ENCODE data around the gene PRRT3. TPM values are rescaled to one million over a fixed set of nuclear protein-coding genes. Genes with fewer than 3 reads are reported as not detected.

PRRT3 gene
- total RNA-seq, 1 donor, result 5.5 TPM

GRCh38 chr3:9947025-9947995, 4.9 kb downstream of the PRRT3 start:
- peak overlapping the region; percentile 72 for H3K4me3 ChIP-seq (ENCODE audit: low read depth, low read length)
- DNase-seq (ENCODE audit: low read depth), result peak; percentile 50
- TF ChIP-seq, protein P1, sequence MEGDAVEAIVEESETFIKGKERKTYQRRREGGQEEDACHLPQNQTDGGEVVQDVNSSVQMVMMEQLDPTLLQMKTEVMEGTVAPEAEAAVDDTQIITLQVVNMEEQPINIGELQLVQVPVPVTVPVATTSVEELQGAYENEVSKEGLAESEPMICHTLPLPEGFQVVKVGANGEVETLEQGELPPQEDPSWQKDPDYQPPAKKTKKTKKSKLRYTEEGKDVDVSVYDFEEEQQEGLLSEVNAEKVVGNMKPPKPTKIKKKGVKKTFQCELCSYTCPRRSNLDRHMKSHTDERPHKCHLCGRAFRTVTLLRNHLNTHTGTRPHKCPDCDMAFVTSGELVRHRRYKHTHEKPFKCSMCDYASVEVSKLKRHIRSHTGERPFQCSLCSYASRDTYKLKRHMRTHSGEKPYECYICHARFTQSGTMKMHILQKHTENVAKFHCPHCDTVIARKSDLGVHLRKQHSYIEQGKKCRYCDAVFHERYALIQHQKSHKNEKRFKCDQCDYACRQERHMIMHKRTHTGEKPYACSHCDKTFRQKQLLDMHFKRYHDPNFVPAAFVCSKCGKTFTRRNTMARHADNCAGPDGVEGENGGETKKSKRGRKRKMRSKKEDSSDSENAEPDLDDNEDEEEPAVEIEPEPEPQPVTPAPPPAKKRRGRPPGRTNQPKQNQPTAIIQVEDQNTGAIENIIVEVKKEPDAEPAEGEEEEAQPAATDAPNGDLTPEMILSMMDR (IDR thresholded peaks at IDR 0.05; ENCODE audit: insufficient read depth, low read length), result peak; percentile 42

- H3K4me3 ChIP-seq (ENCODE audit: low read depth, low read length), result peak overlapping the region; percentile 72
- DNase-seq (ENCODE audit: low read depth), result peak; percentile 83
- TF ChIP-seq, protein P1 (IDR thresholded peaks at IDR 0.05; ENCODE audit: insufficient read depth, low read length), result peak; percentile 51
These were observed 5.8 kb downstream of the PRRT3 start for GRCh38 chr3:9946112-9947024.

- no peak for DNase-seq (ENCODE audit: low read depth)
- no peak overlapping the region for H3K4me3 ChIP-seq (ENCODE audit: low read depth, low read length)
These were observed 6.8 kb downstream of the PRRT3 start for GRCh38 chr3:9945358-9945757.

GRCh38 chr3:9944271-9944670, 7.9 kb downstream of the PRRT3 start:
- TF ChIP-seq, protein P1 (IDR thresholded peaks at IDR 0.05; ENCODE audit: insufficient read depth, low read length), result no peak

More at GRCh38 chr3:9945358-9945757, 6.8 kb downstream of the PRRT3 start:
- TF ChIP-seq, protein P1 (IDR thresholded peaks at IDR 0.05; ENCODE audit: insufficient read depth, low read length), result no peak

DNA sequence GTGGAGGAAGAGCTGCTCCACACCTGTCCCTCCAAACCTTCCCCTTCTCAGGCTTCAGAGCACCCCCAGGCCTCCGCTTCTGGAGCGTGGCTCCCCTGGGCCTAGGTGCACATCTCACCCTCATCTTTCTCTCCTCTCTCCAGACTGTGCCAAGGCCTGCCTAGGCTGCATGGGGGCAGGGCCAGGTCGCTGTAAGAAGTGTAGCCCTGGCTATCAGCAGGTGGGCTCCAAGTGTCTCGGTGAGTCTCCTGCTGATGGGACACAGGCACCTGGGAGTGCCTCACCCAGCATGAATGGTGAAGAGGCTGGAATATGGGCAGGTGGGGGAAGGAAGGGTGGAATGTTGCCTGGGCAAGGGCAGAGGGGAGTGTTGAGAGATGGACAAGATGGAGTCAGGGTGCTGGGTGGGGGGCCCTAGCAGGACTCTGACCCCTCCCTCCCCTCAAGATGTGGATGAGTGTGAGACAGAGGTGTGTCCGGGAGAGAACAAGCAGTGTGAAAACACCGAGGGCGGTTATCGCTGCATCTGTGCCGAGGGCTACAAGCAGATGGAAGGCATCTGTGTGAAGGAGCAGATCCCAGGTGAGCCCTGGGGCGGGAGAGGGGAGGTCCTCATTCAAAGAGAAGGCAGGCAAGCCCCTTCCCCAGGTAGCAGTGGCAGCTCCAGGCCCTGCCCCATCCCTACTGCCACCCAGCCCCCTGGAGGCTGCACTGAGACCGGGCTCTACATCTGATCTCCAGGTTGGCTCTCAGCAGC, 9.1 kb downstream of the PRRT3 start:
- H3K4me3 ChIP-seq (ENCODE audit: low read depth, low read length), result no peak overlapping the region
- TF ChIP-seq, protein P1 (IDR thresholded peaks at IDR 0.05; ENCODE audit: insufficient read depth, low read length), result no peak
- DNase-seq (ENCODE audit: low read depth), result no peak

More at GRCh38 chr3:9944271-9944670, 7.9 kb downstream of the PRRT3 start:
- DNase-seq (ENCODE audit: low read depth), result no peak
- no peak overlapping the region for H3K4me3 ChIP-seq (ENCODE audit: low read depth, low read length)

DNA sequence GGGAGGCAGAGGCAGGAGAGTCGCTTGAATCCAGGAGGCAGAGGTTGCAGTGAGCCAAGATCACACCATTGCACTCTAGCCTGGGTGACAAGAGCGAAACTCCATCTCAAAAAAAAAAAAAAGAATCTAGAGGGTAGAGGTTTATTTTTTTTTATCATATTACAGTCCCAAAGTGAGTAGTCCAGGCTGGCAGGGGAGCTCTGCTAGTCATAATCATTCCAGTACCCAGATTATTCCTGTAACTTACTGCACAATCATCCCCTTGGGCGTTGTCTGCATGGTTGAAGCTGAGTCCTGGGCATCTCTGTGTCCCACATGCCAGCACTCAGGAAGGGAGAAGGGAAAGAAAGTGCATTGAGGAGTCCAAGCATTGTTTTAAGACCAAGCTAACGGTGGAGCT, 10.0 kb downstream of the PRRT3 start:
- TF ChIP-seq, protein P1 (IDR thresholded peaks at IDR 0.05; ENCODE audit: insufficient read depth, low read length), result no peak
- DNase-seq (ENCODE audit: low read depth), result no peak
- no peak overlapping the region for H3K4me3 ChIP-seq (ENCODE audit: low read depth, low read length)
